Colon (tissue), 2 donors: Measurements from ENCODE around the gene ACIN1.

ENCODE experiments used
- FAIRE-seq: peaks from 2 replicates; lab custom pipeline; 2012; peaks lifted over from hg19 to GRCh38; lab: Jason Lieb, UNC
- donor health status: control.
- donor health status: control.

ACIN1 gene

GRCh38 chr14:23105348-23105824, 10.4 kb upstream of the ACIN1 start:
- no peak for FAIRE-seq

DNA sequence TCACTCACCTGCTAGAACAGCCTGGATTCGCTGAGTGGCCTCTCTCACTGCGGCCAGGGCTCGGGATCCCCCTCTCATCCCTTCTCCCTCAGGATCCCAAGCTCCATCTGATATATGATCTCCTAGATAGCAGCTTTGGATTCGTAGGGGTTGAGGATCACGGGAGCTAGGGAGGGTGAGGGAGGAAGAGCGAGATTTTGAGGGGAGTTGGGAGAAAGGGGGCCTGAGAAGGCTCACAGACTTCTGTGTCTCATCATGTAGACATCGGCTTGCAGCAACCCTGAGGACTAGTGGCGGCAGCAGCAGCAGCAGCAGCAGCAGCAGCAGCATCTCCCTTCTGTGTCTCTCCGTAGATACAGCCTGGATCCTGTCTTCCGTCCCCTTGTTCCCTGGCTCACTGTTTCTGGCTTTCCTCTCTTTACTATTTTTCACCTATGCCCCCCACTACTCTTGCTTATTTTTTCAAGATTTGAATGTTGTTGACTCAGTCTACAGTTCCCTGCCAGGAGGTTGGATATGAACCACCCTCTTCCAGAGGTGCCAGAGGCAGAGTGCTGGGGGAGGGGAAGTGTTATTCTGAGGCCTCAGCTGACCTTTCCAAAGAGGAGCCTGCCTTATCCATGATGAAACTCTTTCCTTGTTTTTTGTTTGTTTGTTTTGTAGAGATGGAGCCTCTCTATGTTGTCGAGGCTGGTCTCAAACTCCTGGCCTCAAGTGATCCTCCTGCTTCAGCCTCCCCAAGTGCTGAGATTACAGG, 9.8 kb upstream of the ACIN1 start, which contains the start of gene CIROP:
TSS of gene CIROP (minus strand) at position 399 of the 757 bp plus-strand sequence. CDS start at position 330, 69 bp downstream.
- FAIRE-seq = no peak

GRCh38 chr14:23104070-23104590, 9.2 kb upstream of the ACIN1 start:
- FAIRE-seq = no peak

DNA sequence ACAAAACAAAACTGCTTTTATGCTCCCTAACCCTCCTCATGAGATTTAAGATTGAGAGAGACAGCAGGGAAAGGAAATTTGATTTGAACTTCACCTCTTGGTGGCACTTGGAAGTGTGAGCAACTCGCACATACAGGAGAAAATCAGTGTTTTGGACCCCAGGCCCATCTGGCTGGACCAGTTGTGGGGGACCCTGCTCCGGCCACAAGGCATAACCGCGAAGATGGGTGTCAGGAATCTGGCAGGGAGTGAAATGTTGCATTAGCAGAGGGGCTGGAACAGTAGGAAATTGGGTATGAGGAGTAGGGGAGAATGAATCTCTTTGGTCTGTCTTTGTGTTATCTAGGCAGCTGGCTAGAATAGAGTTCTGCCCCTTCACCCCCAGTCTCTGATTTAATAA, 8.6 kb upstream of the ACIN1 start:
- FAIRE-seq = no peak

GRCh38 chr14:23102801-23103200, 7.9 kb upstream of the ACIN1 start:
- FAIRE-seq = no peak

- no peak for FAIRE-seq
Observed at GRCh38 chr14:23101986-23102625, 7.2 kb upstream of the ACIN1 start.

- FAIRE-seq = no peak
Observed at GRCh38 chr14:23101213-23101970, 6.5 kb upstream of the ACIN1 start.

DNA sequence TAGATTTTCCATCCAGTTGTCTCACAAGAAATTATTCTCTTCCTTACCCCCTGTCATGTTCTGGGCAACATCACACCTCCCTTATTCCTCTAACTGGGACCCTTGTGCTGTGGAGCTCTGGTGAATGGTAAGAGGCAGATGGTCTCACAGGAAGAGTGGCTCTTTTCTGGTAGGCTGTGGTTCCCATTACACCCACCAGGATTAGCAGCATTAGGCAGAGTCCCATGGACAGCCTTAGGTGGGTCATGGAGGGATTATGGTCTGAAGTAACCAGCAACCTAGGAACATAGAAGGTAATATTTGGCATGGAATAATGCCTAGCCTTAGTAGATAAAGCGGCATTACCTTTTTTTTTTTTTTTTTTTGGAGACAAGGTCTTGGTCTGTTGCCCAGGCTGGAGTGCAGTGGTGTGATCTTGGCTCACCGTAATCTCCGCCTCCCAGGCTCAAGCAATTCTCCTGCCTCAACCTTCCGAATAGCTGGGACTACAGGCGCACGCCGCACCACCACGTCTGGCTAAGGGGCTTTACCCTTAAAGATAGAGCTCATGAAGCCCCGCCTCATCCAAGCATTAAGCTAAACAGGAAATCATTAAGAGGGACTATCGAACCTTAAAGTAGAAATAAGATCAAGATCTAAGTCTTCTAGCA, 4.4 kb upstream of the ACIN1 start:
- FAIRE-seq = no peak

- no peak for FAIRE-seq
Observed at GRCh38 chr14:23097786-23098185, 2.9 kb upstream of the ACIN1 start.

DNA sequence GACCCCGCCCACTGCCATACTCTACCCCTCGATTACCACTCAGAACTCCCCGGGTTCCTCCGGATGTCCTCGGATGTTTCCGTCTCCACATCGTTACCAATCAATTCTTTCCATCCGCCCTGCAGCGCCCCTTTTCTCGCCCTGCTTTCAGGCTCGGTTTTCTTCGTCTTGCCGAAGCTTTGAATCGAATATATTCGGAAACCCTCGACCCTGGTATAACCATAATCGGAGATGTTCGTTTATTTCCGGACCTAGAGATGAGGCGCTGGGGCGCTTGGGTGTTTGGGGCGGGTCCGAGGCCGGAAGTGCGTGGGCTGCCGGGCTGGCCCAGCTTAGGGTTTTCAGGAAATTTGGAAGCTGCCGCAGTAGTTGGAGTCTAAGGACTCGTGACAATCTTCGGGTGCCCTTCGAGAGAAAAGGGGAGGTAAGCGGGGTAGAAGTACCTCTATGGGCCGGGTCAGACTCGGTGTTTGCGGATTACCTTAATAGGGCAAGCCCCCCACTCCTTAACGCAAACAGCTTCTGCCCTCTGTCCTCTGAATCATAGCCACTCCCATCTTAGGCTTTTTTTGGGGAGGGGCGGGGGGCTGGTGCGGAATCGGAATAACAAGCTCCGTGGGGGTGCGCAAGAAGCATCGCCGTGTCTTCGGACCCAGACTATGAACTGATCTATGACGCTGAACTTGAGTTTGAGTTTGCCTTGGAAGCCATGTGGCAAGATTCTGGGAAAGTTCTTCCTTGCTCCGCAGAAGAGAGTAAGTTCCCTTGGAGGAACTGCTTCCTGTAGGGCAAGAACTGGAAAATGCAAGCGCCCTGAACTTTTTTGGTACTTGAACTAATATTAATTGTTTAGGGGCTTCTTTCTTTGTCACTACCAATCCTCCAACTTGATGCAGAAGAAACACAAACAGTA, 516 bp upstream of the ACIN1 start, which contains the start of gene C14orf119:
TSS of gene C14orf119 (plus strand) at position 310 of the 913 bp plus-strand sequence. CDS start 2,154 bp downstream, outside the sequence.
- FAIRE-seq = peak; percentile 95

GRCh38 chr14:23093991-23094665, 808 bp downstream of the ACIN1 start:
- no peak for FAIRE-seq

DNA sequence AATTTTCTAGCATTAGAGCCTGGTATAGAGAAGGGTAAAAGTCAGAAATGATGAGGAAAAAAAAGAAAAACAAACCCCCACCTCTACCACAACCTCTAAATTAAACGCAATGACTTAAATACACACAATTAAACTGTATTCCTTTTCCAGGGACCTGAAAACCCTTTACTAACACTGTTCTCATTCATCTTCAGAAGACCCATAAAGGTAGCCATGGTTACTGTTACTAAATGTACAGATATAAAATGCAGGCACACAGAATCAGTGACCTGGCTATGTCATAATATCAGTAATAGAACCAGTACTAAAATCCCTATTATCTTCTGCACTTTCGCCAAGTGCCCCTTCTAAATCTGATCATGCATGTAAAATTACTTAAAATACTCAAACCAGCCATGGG, 1.4 kb downstream of the ACIN1 start:
- FAIRE-seq = no peak

GRCh38 chr14:23093104-23093503, 1.8 kb downstream of the ACIN1 start:
- FAIRE-seq = no peak

DNA sequence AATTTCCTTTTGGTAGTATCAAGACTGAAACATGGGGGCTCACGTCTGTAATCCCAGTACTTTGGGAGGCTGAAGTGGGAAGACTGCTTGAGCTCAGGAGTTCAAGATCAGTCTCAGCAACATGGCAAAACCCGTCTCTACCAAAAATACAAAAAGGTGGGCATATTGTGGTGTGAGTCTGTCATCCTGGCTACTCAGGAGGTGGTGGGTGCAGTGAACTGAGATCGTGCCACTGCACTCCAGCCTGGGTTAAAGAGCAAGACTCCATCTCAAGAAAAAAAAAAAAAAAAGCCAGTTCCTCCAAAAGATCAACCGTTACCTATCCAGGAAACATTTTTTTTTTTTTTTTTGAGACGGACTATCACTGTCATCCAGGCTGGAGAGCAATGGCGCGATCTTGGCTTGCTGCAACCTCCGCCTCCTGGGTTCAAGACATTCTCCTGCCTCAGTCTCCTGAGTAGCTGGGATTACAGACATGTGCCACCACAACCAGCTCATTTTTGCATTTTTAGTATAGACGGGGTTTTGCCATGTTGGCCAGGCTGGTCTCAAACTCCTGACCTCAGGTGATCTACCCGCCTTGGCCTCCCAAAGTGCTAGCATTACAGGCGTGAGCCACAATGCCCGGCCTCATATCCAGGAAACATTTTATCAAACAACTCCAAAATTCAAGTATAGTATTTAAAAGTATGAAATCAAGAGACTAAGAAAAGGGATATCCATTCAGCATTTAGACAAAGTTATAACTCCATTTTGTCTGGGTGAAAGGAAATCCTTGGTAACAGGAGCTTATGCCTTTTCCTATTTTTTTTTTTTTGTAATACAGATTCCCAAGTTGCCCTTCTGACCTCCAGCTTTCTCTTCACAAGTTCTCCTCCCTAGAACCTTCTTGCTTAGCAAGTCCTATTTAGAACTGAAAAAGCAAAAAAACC, 3.4 kb downstream of the ACIN1 start:
- FAIRE-seq = no peak

GRCh38 chr14:23090254-23090636, 4.7 kb downstream of the ACIN1 start:
- FAIRE-seq = no peak

GRCh38 chr14:23089498-23090253, 5.3 kb downstream of the ACIN1 start:
- no peak for FAIRE-seq

GRCh38 chr14:23086565-23086964, 8.4 kb downstream of the ACIN1 start:
- FAIRE-seq = no peak

DNA sequence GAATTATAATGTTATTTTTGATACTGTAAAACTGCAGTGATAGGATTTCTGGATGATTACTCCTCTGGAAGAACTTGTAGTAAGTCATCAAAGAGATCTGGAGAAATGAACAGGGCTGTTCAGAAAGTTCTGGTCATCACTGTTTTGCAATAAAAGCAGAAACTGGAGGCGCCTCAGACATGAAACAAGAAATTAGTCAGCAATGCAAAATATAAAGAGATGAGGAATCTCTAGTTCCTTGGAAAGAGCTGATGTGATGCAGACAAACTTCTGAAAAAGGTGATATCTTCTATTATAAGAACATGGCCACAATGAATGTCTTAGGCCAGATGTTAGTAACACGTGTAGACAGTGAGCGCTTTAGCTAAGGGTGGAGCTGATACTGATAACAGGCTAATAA, 9.5 kb downstream of the ACIN1 start:
- no peak for FAIRE-seq
